HepG2 (cell line): ENCODE results near the gene MAPK13. TPM values are rescaled to one million over a fixed set of nuclear protein-coding genes. Genes with fewer than 3 reads are reported as not detected.

Experiments used
- MZF1 ChIP-seq: sonication (generic); formaldehyde crosslinking; IDR thresholded peaks from 2 replicates; pipeline ENCODE4 v1.8.1; 2023; ENCODE audit warnings: mild to moderate bottlenecking, missing genetic modification reagents, borderline replicate concordance
- PHF5A ChIP-seq: IDR thresholded peaks from one replicate; pipeline ENCODE4 v1.6.1; 2018; ENCODE audit warnings: low read depth, missing genetic modification reagents; ENCODE audit not compliant: unreplicated experiment
- PRMT3 ChIP-seq: sonication (generic); formaldehyde crosslinking; IDR thresholded peaks from 2 replicates; pipeline ENCODE4 v1.8.1; 2022; ENCODE audit warnings: low read depth, mild to moderate bottlenecking, moderate library complexity, missing genetic modification reagents, borderline replicate concordance
- TBX2 ChIP-seq: sonication (generic); formaldehyde crosslinking; IDR thresholded peaks from 2 replicates; pipeline ENCODE4 v1.5.0; 2020; ENCODE audit warnings: missing genetic modification reagents, mild to moderate bottlenecking, borderline replicate concordance
- TBX3 ChIP-seq: fragments of 450-650 bp; IDR thresholded peaks from 2 replicates; pipeline ENCODE4 v1.6.1; 2017; ENCODE audit warnings: antibody characterized with exemption, mild to moderate bottlenecking, inconsistent platforms, borderline replicate concordance
- YY1 ChIP-seq: IDR thresholded peaks from 2 replicates; pipeline ENCODE4 v1.6.1; 2011; ENCODE audit warnings: low read length, low read depth, moderate library complexity, mild to moderate bottlenecking; ENCODE audit not compliant: insufficient read depth, insufficient replicate concordance
- ZFX ChIP-seq: sonication (generic); formaldehyde crosslinking; IDR thresholded peaks from 2 replicates; pipeline ENCODE4 v1.4.0; 2020; ENCODE audit warnings: mild to moderate bottlenecking, low read depth, missing genetic modification reagents, moderate library complexity
- ZNF17 ChIP-seq: sonication (generic); formaldehyde crosslinking; IDR thresholded peaks from 2 replicates; pipeline ENCODE4 v1.5.0; 2020; ENCODE audit warnings: mild to moderate bottlenecking, missing genetic modification reagents
- ZNF430 ChIP-seq: sonication (generic); formaldehyde crosslinking; IDR thresholded peaks from 2 replicates; pipeline ENCODE4 v1.9.0; 2021; ENCODE audit warnings: mild to moderate bottlenecking, missing genetic modification reagents
- ZNF543 ChIP-seq: sonication (generic); formaldehyde crosslinking; IDR thresholded peaks from 2 replicates; pipeline ENCODE4 v1.4.0; 2020; ENCODE audit warnings: mild to moderate bottlenecking, missing genetic modification reagents
- ZNF556 ChIP-seq: sonication (generic); formaldehyde crosslinking; IDR thresholded peaks from 2 replicates; pipeline ENCODE4 v1.4.0; 2020; ENCODE audit warnings: mild to moderate bottlenecking, missing genetic modification reagents, borderline replicate concordance
- ZNF563 ChIP-seq: sonication (generic); formaldehyde crosslinking; IDR thresholded peaks from 2 replicates; pipeline ENCODE4 v1.8.0; 2022; ENCODE audit warnings: mild to moderate bottlenecking, moderate library complexity, missing genetic modification reagents
- ZNF670 ChIP-seq: sonication (generic); formaldehyde crosslinking; IDR thresholded peaks from 2 replicates; pipeline ENCODE4 v1.8.0; 2022; ENCODE audit warnings: mild to moderate bottlenecking, missing genetic modification reagents, borderline replicate concordance
- ZNF773 ChIP-seq: sonication (generic); formaldehyde crosslinking; IDR thresholded peaks from 2 replicates; pipeline ENCODE4 v1.4.0; 2020; ENCODE audit warnings: missing genetic modification reagents, borderline replicate concordance
- polyA plus RNA-seq, 8 experiments: library from polyadenylated mRNA; depleted of rRNA in 3 of 8; stranded (reverse) in 7 of 8; unstranded in 1 of 8; fragments of >200 nt; fragmentation: Illumina TruSeq in 4 of 8; extraction: Trizol in 4 of 8; gene quantifications; 2 replicates each; pipeline versions ENCODE4 v1.2.1 to v1.2.3, GENCODE V29; 2011 to 2016; ENCODE audit warnings: low read depth in 4 of 8, missing spikeins in 1 of 8, mixed read lengths in 1 of 8; ENCODE audit not compliant: insufficient read depth in 1 of 8
- total RNA-seq, 5 experiments: library from RNA; depleted of rRNA; stranded (reverse); fragments of >200 nt; fragmentation: Illumina TruSeq; extraction: Trizol; gene quantifications; 2 replicates each; pipeline ENCODE4 v1.2.3, GENCODE V29; 2016; ENCODE audit warnings: low read depth in 1 of 5
- TF ChIP-seq, protein P1 (sequence below): sonication (generic); formaldehyde crosslinking; IDR thresholded peaks from 2 replicates; pipeline ENCODE4 v1.4.0; 2020; ENCODE audit warnings: missing genetic modification reagents
- TF ChIP-seq, protein P2 (sequence below): sonication (generic); formaldehyde crosslinking; IDR thresholded peaks from 2 replicates; pipeline ENCODE4 v1.9.0; 2021; ENCODE audit warnings: missing genetic modification reagents, mild to moderate bottlenecking, borderline replicate concordance
- TF ChIP-seq, protein P3 (sequence below): sonication (generic); formaldehyde crosslinking; IDR thresholded peaks from 2 replicates; pipeline ENCODE4 v1.9.0; 2022; ENCODE audit warnings: missing genetic modification reagents, mild to moderate bottlenecking, borderline replicate concordance
- TF ChIP-seq, protein P4 (sequence below): sonication (generic); formaldehyde crosslinking; IDR thresholded peaks from 2 replicates; pipeline ENCODE4 v1.4.0; 2020; ENCODE audit warnings: missing genetic modification reagents, mild to moderate bottlenecking, borderline replicate concordance
- TF ChIP-seq, protein P5 (sequence below): sonication (generic); formaldehyde crosslinking; IDR thresholded peaks from 2 replicates; pipeline ENCODE4 v1.4.0; 2020; ENCODE audit warnings: mild to moderate bottlenecking, missing genetic modification reagents, borderline replicate concordance

The MAPK13 gene
- total and polyA plus RNA-seq, 2 of the 13 experiments (the other 11 are each of a cell fraction or from before 2014, with no cell fraction given): 12.7 to 43.4 TPM

DNA sequence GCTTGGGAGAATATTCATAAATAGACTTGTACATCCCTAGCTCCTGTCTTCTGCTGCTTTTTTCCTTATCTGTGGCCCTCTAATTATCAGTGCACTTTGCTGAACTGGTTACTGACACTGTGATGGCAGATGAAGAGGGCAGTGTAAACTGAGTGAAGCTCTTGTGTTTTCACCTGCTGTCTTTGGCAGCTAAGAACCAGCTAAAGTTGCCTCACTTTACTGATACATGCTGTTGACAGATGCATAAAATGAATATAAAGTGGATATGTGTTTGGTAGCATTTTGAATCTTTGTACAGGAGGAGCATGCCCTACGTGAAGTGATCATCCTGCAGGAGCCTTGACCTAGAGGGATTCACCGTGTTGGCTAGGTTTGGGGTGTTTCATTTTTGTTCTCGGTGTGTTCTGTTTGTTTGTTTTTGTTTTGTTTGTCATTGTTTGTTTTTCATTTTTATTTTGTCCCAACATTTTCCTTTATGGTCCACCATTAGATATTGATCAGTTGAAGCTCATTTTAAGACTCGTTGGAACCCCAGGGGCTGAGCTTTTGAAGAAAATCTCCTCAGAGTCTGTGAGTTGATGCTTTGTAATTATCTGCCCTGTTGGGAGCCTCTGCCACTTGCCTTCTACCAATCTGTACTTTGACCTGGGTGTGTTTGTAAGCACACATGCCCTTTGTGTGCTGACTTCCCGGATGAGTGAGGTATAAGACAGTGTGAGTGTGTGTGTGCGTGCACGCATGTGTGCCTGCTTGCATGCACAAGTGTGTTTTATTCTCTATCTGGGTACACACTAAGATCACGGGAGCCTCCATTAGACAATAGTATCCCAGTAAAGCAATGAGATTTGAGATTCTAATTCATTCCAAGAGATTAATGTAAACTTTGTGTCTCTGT lies 34.6 kb upstream of the MAPK13 start (continued):
- TF ChIP-seq ZNF17 (CRISPR knock-in tag): no peak
- TF ChIP-seq ZFX (CRISPR knock-in tag): no peak; the same call in 1 of the 2 replicates
- TF ChIP-seq ZNF430 (CRISPR knock-in tag): no peak
- TF ChIP-seq ZNF773 (CRISPR knock-in tag): no peak
- TF ChIP-seq PHF5A (CRISPR knock-in tag): peak; percentile 91
- TF ChIP-seq, protein P1, sequence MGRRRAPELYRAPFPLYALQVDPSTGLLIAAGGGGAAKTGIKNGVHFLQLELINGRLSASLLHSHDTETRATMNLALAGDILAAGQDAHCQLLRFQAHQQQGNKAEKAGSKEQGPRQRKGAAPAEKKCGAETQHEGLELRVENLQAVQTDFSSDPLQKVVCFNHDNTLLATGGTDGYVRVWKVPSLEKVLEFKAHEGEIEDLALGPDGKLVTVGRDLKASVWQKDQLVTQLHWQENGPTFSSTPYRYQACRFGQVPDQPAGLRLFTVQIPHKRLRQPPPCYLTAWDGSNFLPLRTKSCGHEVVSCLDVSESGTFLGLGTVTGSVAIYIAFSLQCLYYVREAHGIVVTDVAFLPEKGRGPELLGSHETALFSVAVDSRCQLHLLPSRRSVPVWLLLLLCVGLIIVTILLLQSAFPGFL (CRISPR knock-in tag): no peak
- TF ChIP-seq ZNF543 (CRISPR knock-in tag): no peak
- TF ChIP-seq ZNF670 (CRISPR knock-in tag): no peak
- no peak for TF ChIP-seq MZF1 (CRISPR knock-in tag)
- TF ChIP-seq, protein P2, sequence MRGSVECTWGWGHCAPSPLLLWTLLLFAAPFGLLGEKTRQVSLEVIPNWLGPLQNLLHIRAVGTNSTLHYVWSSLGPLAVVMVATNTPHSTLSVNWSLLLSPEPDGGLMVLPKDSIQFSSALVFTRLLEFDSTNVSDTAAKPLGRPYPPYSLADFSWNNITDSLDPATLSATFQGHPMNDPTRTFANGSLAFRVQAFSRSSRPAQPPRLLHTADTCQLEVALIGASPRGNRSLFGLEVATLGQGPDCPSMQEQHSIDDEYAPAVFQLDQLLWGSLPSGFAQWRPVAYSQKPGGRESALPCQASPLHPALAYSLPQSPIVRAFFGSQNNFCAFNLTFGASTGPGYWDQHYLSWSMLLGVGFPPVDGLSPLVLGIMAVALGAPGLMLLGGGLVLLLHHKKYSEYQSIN (CRISPR knock-in tag): no peak
- TF ChIP-seq YY1: no peak
- TF ChIP-seq, protein P3, sequence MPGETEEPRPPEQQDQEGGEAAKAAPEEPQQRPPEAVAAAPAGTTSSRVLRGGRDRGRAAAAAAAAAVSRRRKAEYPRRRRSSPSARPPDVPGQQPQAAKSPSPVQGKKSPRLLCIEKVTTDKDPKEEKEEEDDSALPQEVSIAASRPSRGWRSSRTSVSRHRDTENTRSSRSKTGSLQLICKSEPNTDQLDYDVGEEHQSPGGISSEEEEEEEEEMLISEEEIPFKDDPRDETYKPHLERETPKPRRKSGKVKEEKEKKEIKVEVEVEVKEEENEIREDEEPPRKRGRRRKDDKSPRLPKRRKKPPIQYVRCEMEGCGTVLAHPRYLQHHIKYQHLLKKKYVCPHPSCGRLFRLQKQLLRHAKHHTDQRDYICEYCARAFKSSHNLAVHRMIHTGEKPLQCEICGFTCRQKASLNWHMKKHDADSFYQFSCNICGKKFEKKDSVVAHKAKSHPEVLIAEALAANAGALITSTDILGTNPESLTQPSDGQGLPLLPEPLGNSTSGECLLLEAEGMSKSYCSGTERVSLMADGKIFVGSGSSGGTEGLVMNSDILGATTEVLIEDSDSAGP (CRISPR knock-in tag): no peak; the same call in 1 of the 2 replicates
- peak; percentile 70; the same call in 1 of the 2 replicates for TF ChIP-seq TBX3
- no peak for TF ChIP-seq PRMT3 (CRISPR knock-in tag)
- TF ChIP-seq, protein P4, sequence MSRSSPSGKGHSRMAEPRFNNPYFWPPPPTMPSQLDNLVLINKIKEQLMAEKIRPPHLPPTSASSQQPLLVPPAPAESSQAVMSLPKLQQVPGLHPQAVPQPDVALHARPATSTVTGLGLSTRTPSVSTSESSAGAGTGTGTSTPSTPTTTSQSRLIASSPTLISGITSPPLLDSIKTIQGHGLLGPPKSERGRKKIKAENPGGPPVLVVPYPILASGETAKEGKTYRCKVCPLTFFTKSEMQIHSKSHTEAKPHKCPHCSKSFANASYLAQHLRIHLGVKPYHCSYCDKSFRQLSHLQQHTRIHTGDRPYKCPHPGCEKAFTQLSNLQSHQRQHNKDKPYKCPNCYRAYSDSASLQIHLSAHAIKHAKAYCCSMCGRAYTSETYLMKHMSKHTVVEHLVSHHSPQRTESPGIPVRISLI (CRISPR knock-in tag): peak; percentile 50; the same call in 1 of the 2 replicates
- peak; percentile 69; the same call in 1 of the 2 replicates for TF ChIP-seq ZNF556 (CRISPR knock-in tag)
- peak; percentile 94 for TF ChIP-seq TBX2 (CRISPR knock-in tag)
- no peak for TF ChIP-seq ZNF563 (CRISPR knock-in tag)
- TF ChIP-seq, protein P5, sequence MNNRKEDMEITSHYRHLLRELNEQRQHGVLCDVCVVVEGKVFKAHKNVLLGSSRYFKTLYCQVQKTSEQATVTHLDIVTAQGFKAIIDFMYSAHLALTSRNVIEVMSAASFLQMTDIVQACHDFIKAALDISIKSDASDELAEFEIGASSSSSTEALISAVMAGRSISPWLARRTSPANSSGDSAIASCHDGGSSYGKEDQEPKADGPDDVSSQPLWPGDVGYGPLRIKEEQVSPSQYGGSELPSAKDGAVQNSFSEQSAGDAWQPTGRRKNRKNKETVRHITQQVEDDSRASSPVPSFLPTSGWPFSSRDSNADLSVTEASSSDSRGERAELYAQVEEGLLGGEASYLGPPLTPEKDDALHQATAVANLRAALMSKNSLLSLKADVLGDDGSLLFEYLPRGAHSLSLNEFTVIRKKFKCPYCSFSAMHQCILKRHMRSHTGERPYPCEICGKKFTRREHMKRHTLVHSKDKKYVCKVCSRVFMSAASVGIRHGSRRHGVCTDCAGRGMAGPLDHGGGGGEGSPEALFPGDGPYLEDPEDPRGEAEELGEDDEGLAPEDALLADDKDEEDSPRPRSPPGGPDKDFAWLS (CRISPR knock-in tag): no peak
